Stimulated activated CD8-positive, alpha-beta memory T cell treated with anti-CD3 and anti-CD28 coated beads, Interleukin-15, amount 100 ng/mL, for 4 hours (primary cell): ENCODE measurements around the gene ADH1C.
"Not testable (repeated sequence)": the region's sequence is repeated elsewhere in the genome, so short reads cannot be mapped to it uniquely, and the experiment has no call there.

ENCODE experiments used
- DNase-seq, 2 donors: peaks; one replicate each; pipeline ENCODE4 v3.0.0-alpha.2; 2020; ENCODE audit warnings: low read depth in 2 of 2

ADH1C gene

GRCh38 chr4:99352602-99353537, at the start of gene ADH1C:
TSS of gene ADH1C (minus strand) at chr4:99352746. CDS start at chr4:99352675, 71 bp downstream.
- DNase-seq = no peak

- DNase-seq = no peak
Observed at GRCh38 chr4:99400831-99401230, 48.3 kb upstream of the ADH1C start.

- DNase-seq = no peak
Observed at GRCh38 chr4:99399017-99399416, 46.5 kb upstream of the ADH1C start.

DNA sequence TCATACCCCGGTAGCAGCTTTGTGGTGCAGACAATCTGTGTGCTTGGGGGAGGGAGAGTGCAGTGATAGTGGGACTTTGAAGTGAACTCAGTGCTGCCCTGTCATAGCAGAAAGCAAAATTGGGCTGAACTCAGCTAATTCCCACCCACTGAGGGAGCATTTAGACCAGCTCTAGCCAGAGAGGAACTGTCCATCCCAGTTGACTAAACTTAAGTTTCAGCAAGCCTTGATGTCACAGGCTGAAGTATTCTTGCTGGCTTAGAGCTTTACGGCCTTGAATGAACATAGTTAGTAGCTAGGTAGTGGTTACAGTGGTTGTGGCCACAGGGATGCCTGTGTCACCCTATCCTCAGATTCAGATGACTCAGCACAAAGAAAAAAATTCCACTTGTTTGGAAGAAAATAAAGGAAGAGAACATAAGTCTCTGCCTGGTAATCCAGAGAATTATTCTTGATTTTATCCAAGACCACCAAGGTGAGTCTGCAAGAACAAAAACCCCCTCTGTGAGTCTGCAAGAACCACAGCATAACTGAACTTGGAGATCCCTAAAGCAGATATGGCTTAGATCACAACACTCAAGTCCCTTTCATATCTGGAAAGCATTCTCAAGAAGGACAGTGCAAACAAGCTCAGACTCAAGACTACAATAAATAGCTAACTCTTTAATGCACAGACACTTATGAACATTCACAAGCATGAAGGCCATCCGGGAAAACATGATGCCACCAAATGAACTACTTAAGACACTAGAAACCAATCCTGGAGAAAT, 43.2 kb upstream of the ADH1C start:
- no peak for DNase-seq

GRCh38 chr4:99394896-99395295, 42.4 kb upstream of the ADH1C start:
- no peak for DNase-seq

GRCh38 chr4:99390055-99390454, 37.5 kb upstream of the ADH1C start:
- DNase-seq = no peak

DNA sequence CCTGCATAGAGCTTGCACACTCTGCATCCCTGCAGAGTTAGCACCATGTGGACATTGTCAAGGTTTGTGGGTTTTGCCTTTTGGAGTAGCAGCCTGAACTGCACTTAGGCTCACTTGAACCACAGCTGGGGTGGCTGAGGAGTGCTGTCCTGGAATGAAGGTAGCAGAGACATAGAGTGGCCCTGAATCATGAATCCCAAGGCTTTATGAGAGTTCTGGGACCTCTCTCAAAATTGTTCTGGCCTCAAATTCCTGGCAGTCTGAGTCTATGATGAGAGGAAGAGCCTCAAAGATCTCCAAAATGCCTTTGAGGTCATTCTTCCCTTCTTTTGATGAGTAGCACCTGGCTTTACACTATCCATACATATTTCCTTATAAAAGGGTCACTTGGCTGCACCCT, 37.1 kb upstream of the ADH1C start:
- no peak for DNase-seq

GRCh38 chr4:99383833-99384392, 31.4 kb upstream of the ADH1C start:
- no peak for DNase-seq

DNA sequence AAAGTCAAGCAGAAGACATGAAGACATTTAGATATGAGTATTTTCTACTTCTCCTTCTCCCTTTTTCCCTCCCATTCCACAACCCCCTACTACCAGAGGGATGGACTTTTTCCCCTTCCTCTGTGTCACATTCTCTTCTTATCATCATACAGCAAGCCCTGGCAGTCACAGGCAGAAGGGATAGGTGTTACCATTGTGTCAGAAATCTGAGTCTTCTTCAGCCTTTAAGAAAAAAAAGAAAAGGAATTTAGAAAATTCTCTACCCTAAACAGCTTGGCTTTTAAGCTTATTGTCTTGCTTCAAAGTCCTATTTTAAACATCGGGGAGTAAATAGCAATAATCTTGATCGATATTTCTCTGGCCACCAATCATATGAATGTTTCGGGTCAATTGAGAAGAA, 30.9 kb upstream of the ADH1C start:
- no peak for DNase-seq

DNA sequence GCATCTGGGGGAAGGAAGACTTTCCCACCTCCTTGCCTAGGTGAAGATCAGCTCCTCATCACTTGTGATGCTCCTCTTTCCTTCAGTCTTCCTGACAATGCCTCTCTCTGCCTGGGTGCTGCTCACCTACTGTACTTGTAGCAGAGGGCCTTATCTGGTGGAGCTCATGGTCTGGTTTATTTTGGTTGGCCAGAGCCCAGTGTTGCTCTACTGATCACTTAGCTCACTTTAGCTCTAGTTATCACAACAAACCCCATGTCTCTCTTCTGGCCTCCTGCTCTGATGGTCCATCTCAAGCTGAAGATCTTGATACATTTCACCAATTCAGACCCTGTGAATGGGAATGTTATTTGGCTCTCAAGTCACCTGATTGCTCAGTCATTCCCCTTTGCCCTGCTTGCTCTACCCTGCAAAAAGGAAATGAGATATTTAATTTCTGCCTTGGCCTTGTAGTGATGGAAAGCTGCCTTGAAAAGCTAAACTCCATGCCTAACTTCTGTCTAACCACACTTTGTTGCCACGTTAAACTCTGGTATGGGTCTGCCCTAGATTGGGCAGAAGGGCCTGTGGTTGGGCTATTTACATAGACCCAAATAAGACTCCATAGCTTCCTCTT, 30.3 kb upstream of the ADH1C start:
- DNase-seq = no peak

DNA sequence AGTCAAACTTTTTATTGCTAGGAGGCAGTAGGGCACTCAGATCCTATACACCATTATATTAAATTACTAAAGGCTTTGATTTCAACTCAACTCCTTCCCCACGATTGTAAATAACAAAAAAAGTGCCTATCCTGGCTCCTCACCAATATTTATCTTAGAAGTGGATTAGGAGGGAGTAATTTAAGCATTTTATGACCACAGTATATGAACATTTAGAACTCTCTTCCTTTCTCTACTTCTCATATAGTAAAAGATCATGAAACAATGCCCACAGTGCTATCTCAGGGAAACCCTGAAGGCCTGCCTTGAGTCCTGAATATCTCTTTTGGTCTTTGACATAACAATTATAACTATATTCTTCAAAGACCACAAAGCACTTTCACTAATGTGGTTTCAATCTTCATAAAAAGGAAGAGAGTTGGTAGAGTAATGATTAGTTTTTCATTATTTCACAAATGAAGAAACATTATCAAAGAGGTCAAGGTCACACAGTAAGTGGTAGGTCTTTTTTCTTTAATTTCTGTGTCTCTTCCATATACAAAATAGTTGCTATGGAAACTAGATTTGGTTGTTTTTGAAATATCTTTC, 29.1 kb upstream of the ADH1C start:
- DNase-seq = no peak

GRCh38 chr4:99379571-99379970, 27.0 kb upstream of the ADH1C start:
- no peak for DNase-seq

- DNase-seq = no peak
Observed at GRCh38 chr4:99378876-99379275, 26.3 kb upstream of the ADH1C start.

GRCh38 chr4:99377341-99377740, 24.8 kb upstream of the ADH1C start:
- not testable (repeated sequence) for DNase-seq

DNA sequence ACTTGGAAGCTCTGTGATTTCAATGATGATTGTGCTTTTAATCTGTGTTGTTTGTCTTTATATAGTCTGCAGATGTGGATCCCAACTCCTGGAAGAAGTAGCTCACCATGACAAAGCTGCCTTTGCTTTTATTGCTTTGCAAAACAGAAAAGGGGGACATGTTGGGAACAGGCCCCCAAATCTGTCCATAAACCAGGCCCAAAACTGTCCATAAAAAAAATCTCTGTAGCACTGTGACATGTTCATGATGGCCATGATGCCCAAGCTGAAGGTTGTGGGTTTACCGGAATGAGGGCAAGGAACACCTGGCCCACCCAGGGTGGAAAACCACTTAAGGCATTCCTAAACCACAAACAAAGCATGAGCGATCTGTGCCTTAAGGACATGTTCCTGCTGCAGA, 19.9 kb upstream of the ADH1C start:
- DNase-seq = not testable (repeated sequence)

- not testable (repeated sequence) for DNase-seq
Observed at GRCh38 chr4:99367817-99368216, 15.3 kb upstream of the ADH1C start.

- DNase-seq = no peak
Observed at GRCh38 chr4:99366491-99366890, 13.9 kb upstream of the ADH1C start.

DNA sequence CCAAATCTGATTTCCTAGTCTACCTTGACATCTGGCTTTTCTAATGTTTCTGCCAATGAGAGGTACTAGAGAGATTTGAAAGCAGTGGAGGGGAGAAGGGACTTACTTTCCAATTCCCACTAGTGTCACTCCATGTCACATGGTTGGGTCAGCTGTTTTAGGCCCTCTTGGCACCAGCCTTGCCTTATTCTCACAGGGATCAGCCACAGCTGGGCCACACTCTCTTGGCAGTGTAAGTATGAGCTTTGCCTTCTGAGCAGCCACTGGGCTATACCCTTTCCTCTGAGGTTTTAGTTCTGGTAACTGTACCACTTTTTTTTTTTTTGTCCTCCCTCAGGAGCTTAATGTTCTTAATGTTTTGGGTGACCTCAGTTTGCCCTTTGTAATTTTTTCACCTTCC, 10.2 kb upstream of the ADH1C start:
- DNase-seq = no peak

- DNase-seq = no peak
Observed at GRCh38 chr4:99361899-99362275, 9.3 kb upstream of the ADH1C start.

DNA sequence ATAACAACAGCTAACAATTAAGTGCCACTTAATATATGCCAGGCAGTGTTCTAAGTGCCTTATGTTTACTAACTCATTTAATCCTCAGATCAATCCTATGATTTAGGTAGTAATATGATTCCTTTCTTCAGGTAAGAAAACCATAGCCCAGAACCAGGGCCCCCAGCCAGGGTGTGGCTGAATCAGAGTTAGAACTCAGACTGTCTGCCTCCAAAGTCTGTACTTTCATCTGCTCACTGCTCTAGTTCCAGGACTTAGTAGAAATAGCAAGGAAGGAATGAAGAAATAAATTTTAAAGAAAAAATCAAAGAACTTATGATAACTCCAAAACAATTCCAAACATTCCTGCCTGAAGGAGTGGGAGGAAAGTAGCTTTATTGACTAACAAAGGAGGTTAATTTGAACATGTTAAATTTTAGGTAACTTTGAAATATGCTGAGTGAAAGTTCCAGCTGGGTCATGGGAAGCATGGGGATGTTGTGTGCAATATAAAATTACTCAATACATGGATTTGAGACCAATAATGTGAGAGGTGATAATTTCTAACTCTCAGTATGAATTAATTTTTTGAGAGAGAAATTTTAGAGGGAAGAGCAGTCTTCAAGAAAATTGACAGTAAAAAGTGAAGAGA, 8.8 kb upstream of the ADH1C start:
- no peak for DNase-seq

DNA sequence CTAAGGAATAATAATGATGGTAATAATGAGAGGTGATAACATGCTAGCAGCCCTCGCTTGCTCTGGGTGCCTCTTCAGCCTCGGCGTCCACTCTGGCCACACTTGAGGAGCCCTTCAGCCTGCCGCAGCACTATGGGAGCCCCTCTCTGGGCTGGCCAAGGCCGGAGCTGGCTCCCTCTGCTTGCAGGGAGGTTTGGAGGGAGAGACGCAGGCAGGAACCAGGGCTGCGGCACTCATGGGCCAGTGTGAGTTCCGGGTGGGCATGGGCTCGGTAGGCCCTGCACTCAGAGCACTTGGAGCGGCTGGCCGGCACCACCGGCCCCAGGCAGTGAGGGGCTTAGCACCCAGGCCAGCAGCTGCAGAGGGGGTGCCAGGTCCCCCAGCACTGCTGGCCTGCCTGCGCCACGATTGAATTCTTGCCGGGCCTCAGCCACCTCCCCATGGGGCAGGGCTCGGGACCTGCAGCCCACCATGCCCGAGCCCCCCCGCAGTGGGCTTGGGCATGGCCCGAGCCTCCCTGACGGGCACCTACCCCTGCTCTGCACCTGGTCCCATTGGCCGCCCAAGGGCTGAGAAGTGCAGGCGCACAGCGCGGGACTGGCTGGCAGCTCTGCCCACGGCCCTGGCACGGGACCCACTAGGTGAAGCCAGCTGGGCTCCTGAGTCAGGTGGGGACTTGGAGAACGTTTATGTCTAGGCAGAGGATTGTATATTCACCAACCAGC, 7.1 kb upstream of the ADH1C start:
- no peak for DNase-seq
